Prostate gland (tissue), 2 donors: ENCODE results near the gene ADAMTS7.
"Not testable (repeated sequence)": the region's sequence is repeated elsewhere in the genome, so short reads cannot be mapped to it uniquely, and the experiment has no call there.

Source experiments
- POLR2A ChIP-seq: fragments of 450-650 bp; IDR thresholded peaks from one replicate; pipeline ENCODE4 v1.6.1; 2016; ENCODE audit warnings: antibody characterized with exemption, mild to moderate bottlenecking
- TF ChIP-seq, protein P1 (sequence below), 4 experiments: fragments of 200-600 bp in 2 of 4; fragments of 450-650 bp in 2 of 4; sonication (generic) in 2 of 4; IDR thresholded peaks; 1 replicate in 3 of 4; 2 replicates in 1 of 4; pipeline ENCODE4 v1.5.1; 2016 to 2019; ENCODE audit warnings: antibody characterized with exemption in 4 of 4, mild to moderate bottlenecking in 2 of 4, moderate library complexity in 2 of 4

DNA sequence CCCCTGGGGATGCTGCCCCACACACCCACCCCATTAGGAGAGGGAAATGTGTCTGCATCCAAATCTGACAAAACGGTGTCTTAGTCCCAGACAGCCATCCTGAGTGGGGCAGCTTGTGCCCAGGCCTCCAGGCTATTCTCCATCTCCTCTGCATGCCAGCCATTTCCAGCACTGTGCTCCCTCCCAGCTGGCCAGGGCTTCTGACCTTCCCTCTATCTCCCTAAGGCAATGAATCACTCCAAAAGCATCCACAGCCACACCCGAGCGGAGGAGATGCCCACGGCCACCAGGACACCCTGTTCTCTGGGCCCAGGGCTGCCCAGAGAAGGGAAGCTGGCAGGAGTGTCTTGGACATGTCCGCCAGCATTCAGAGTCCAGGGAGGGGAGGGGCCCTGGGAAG, 12.9 kb downstream of the ADAMTS7 start:
- TF ChIP-seq, protein P1, sequence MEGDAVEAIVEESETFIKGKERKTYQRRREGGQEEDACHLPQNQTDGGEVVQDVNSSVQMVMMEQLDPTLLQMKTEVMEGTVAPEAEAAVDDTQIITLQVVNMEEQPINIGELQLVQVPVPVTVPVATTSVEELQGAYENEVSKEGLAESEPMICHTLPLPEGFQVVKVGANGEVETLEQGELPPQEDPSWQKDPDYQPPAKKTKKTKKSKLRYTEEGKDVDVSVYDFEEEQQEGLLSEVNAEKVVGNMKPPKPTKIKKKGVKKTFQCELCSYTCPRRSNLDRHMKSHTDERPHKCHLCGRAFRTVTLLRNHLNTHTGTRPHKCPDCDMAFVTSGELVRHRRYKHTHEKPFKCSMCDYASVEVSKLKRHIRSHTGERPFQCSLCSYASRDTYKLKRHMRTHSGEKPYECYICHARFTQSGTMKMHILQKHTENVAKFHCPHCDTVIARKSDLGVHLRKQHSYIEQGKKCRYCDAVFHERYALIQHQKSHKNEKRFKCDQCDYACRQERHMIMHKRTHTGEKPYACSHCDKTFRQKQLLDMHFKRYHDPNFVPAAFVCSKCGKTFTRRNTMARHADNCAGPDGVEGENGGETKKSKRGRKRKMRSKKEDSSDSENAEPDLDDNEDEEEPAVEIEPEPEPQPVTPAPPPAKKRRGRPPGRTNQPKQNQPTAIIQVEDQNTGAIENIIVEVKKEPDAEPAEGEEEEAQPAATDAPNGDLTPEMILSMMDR (IDR thresholded peaks at IDR 0.05), result not testable (repeated sequence)
- not testable (repeated sequence) for TF ChIP-seq POLR2A
